ENCODE measurements around the gene DGCR2.

Gene DGCR2

DNA sequence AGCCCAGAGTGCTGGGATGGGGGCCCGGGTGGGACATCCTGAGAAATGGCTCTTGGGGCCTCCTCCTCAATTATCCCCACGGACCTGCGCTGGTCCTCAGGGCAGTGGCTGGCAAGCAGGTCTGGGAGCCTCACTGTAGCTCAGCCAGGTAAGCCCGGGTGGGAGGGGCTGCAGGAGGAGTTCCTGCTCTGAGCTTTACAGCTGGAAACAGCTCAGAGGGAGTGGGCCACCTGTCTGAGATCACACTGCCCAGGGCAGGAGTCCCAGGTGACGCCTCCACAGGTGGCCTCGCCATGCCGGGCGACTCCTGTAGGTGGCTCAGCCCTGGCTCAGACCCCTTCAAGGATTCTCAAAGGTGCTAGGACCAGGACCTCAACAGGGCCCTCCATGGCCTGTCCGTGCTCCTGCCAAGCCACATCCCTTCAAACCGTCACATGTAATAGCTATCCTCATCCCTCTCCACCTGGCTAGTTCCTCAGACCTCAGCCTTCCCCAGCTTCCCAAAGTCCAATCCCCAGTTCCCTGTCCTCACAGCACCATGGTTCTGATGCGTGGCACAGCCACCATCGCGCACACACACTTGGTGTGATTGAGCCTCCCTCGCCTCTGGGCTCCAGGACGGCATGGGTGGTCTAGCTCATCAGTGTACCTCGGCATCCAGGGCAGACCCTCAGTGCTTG is 5.3 kb upstream of the DGCR2 start:
- no peak for DNase-seq
- no peak for ATAC-seq

DNA sequence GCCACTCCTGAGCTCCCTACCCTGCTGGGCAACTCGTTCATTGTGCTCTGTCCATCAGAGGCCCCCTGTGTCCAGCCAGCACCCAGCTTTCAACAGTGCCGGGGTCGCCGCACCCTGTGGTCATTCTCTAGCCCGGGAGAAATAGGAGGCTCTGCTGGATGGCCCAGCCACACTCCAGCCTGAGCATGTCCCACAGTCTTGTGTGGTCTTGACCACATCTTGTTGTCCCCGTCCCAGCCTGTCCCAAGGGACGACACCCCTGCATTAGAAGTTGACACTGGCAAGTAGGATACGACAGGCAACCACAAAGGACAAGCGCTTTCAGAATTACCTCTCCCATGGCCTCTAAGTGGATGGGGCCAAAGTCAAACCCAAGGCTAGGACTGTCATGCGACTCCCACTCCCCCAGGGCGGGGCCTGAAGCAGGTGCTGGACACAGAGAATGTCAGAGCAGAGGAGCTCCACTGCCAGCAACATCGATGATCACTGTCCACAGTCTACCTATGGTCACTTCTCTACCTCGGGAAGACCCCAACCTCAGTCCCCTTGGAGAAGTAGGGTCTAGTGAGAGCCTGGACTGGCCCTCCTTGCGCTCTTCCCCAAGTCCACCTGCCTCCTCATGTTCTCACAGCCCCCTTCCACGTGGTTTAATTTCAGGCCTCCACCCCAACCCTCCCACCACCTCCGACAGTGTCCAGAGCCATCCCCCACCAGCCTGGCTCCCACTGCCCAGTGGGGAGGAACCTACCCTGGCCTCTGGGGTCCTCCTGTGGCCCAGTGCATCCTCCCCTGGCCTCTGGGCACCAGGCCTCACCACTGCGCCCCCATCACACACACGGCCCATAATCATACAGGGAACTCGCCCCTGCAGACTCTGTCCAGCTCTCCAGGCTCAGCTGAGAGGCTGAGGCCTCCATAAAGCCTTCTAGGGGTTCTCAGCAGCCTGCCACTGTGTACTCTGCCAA is 4.4 kb upstream of the DGCR2 start:
- ATAC-seq: no peak
- DNase-seq: no peak

DNA sequence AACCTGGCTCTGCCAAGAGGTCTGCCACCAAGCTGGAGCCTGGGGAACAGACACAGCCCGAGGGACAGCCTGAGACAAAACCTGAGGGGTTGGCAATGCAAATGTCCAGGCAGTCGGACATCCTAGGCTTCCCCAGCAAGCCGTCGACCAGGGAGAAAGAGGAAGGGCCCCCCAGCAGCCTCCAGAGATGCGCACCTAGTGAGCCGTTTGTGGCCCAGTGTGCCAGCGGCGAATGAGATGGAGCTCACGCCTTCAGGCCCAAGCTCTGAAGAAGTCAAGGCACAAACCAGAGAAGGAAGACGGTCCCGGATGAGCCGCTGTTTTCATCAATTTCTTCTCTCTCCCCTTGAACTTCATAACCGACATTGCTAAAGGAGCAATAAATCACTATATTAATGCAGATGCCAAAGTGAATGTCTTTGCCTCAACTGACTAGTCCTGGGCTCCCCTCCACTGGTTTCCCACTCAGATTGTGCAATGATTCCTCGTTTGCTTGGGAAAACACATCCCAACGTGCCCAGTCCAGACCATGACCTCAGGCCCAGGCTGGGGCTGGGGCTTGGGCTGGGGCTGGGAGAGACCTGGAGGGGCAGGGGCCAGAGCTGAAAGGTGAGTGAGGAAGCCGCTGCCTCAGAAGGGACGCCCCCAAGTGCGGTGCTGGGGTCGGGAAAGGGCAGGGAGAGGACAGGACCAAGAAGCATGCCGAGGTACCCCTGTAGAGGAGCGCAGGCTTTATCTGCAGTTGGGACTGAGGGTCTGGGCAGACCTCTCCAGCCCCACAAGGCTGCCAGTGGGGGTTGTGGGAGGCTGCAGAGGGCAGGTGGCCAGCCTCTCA is 3.5 kb upstream of the DGCR2 start:
- DNase-seq (no peak), ATAC-seq (no peak)

DNA sequence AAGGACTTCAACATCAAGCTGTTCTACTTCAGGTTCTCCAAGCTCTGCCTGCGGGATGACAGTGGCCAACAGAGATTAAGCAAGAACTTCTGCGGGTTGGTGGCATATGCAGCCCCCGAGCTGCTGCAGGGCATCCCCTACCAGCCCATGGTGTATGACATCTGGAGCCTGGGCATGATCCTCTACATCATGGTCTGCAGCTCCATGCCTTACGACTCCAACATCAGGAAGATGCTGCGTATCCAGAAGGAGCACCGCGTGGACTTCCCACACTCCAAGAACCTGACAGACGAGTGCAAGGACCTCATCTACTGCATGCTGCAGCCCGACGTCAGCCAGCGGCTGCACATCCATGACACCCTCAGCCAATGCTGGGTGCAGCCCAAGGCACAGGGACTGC is 2.8 kb upstream of the DGCR2 start:
- ATAC-seq: no peak
- DNase-seq: no peak

DNA sequence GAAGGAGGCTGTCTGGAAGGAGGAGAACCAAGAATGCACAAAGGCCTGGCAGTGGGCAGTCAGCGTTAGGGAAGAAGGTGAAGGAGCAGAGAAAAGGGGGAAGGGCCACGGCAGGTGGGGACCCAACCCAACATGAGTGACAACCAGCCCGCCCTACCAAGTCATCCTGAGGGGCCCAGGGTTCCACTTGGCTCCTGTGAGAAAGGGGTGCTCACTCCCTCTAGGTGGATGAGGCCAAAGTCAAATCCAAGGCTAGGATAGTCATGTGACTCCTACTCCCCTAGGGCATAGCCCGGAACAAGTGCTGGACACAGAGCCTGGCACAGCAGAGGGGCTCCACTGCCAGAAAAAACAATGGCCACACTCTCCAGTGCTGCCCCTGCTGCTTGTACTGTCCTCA is 2.2 kb upstream of the DGCR2 start:
- no peak for DNase-seq
- ATAC-seq: no peak

DNA sequence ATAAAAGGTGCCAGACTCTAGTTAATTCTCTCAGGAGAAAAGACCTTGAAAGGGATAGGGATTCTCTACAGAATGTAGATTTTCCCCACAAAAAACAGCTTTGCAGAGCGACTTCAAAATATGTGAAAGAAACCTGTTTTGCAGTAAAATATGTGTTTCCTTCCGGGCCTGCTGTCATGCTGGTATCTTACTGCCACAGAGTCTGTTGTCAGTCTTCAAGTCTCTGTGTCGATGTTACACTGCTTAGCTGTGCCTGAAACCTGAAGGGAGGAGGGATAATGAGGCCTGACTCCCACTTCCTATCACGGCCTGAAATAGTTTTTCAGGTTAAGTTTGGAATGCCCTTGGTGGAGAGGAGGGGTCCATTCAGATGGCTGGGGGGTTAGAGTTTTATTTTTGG is 1.7 kb upstream of the DGCR2 start:
- ATAC-seq (no peak), DNase-seq (no peak)

DNA sequence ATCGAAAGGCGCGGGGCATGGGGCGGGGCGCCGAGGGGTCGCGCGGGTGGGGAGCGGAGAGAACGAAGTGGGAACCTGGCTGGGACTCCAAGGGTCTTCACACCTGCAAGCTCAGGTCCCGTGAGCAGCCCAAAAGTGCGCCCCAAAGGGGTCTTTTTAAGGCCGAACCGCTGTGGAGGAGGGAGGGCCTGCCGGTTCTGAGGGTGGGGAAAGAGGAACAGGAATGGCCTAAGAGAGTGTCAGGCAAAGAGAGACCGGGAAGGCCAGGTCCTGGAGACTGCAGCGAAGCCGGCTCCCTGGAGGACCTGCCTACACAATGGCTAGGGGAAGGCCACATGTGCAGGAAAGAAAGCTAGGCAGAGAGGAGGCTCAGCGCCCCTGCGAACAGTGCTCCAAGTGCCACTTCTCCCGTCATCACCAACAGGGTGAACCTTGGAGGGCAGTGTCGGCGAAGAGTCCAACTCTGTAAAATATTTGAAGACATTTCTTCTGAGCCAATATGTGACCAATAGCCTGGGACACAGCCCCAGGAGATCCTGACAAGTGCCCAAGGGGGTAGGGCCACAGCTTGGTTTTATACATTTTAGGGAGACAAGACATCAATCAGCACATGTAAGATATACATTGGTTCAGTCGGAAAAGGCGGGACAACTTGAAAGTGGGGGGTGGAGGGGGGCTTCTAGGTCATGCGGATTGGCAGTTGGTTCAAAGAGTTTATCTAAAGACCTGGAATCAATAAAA is 710 bp upstream of the DGCR2 start:
- ATAC-seq: no peak
- DNase-seq: no peak

DNA sequence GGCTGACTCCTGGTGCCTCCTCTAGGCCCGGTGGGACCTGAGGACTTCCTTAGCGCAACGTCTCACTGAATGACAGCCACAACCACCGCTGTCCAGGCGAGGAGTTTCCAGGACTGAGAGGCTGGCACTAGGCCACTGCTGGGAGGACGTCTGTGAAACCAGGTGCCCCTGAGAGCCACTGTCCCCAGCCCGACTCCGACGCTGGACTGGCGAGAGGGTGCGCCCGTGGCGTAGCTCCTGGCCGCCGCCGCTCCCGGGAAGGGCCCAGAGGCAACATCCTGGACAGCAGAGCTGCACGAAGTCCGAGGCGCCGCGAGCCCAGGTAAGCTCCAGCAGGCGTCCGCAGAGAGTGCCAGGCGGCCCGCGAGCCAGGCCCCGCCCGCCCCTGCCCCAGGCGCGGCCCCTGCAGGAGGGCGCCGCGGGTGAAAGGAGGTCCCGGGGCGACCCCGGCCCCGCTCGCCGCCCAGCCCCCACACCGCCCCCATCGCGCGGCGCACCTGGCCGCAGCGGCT is 525 bp downstream of the DGCR2 start:
- DNase-seq: peak; percentile 44
- ATAC-seq: peak; percentile 9

DNA sequence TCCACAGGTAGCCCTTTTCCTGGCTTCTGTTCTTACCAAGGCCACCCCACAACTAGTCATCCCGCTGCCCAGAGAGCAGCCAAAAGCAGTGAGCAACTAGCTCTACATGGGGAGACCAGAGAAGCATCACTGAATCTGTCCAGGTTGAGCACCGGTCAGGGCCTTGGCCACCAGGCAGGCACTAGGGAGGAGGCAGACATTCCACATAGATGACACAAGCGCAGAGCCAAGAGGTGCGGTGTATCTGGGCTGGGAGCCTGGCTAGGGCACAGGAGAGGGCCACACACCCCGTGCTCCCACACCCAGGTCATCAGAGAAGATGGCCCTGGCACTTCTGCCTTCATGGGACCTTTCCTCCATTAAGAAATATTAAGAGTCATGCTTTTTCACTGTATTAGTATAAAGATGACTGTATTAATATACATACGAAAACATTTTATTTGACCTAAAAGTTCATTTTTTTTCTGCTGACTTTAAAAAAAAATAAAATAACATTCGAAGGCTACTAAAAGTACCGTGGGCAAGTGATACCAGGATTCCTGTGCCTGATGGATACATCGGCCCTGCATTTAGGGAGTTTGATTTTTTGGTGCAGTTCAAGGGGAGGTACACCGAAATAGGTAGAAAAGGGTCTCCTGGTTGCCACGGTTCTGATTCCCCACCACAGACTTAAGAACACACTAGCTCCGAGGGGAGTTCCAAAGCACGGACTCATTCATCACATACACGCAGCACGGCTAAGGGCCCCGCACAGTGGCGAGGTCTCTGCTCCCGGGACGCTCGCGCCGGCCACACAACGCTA is 1.2 kb downstream of the DGCR2 start:
- peak; percentile 11 for ATAC-seq
- DNase-seq: no peak

DNA sequence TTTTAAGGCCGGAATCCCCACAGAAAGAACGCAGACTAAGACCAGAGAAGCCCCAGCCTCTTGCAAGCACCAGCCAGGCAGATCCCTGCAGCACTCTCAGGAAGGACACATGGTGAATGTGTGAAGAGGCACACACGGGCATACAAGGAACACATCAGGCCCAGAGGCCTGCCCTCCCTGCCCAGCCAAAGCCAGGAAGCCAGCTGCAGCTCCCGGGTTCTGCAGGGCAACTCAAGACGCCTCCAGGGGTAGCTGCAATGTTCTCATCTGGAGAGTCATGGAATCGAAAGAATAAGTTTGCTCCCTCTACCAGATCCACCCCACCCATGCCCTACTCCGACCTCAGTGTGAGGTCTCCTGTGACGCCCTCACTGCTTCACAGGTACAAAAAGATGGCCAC is 2.3 kb downstream of the DGCR2 start:
- ATAC-seq (no peak), DNase-seq (no peak)

DNA sequence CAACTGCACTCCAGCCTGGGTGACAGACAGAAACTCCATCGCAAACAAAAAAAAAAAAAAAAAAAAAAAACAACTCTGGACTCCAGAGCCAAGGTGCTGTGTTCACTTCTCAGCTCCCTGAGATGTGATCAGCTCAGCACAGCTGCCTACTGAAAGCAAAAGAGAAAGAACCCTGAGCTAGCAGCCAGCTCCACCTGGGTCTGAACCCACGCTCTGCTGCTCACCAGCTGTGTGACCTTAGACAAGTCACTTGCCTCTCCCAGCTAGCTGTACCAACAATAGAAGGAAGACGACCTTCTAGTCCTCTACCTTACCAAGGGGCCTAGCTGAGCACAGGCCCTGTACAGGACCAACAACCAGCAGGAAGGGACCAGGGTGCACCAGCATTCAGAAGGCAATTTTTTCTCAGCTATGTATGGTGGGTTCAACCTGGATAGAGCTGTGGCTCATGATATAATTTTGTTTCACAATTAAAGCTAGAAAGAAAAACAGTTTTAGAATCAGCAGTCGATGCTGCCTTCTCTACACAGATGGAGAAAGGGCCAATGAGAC is 3.8 kb downstream of the DGCR2 start:
- no peak for ATAC-seq
- no peak for DNase-seq

DNA sequence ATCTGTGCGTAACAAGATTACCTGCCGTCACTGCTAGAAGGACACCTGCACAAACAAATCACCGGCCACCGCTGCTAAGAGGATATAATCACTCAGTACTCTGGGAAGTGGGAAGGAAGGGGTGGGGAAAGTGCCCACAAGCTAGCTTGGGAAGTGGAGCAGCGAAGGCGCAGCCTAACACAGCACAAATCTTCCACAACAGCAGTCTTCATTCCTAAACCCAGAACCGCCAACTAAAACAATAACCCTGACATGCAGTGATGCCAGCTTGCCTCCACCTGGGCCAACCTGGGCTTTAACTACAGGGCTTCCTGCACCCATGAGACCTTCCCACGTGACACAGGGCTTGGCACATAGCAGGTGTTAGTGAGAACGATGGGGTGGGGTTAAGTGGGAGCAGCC is 5.1 kb downstream of the DGCR2 start:
- DNase-seq (no peak), ATAC-seq (no peak)

DNA sequence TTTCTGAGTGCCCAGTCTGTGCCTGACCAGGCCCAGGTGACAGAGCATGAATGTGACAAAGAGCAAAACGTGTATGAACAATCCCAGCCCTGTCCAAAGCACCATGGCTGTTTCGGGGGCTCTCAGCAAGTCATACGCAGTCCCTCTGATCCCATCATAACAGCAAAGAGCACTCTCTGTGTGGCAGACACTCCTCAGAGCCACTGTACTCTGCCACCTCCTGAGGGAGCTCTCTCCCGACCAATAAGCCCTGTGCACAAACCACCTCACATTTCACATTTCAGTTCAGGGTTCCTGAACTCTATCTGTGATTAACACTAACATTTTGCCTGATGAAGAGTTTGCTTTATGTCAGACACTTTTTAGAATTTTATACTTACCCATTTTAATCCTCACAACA is 6.6 kb downstream of the DGCR2 start:
- DNase-seq (no peak), ATAC-seq (no peak)

DNA sequence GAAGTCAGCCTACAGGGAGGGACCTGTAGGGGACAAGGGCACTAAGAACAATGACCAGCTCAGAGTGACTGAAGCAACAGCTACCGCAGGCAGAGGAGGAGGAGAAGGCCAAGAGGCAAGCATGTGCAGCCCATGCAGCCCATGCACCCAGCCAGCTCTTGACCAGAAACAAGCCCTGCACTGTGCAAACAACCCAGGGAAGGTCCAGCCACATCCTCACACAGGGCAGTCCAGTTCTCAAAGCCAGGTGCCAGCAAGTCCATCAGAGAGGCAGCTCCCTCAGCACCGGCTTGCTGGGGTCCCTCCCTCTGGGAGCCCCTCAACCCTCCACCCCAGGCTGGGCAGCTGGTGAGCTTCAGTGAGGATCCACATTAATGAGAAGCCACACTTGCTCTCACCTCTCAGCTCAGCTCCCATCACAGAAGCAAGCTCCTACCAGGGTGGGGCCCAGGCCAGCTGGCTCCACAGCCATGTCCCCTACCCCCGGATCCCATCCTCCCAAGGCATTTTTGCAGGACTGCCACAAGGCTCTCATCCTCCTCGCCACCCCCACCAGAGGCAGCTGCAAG is 7.1 kb downstream of the DGCR2 start:
- ATAC-seq: no peak

DNA sequence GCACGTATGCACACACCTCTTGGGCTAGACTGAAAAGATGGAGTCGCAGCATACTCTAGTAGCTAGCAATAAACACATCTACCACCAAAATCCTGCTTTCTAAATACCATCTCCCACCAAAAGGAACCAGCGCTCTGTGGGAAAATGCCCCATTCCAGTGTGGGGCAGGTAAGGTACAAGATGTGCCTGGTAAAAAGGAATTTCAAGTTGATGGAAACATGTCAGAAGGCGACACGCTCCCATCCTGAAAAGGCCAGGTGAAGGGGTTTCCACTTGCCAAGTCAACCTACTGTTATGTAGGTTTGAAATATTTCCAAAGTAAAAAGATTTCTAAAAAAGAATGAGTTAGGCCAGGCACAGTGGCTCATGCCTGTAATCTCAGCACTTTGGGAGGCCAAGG is 8.8 kb downstream of the DGCR2 start:
- ATAC-seq (no peak), DNase-seq (no peak)

More for the DNA sequence above, 7.1 kb downstream of the DGCR2 start:
- DNase-seq: no peak

DNA sequence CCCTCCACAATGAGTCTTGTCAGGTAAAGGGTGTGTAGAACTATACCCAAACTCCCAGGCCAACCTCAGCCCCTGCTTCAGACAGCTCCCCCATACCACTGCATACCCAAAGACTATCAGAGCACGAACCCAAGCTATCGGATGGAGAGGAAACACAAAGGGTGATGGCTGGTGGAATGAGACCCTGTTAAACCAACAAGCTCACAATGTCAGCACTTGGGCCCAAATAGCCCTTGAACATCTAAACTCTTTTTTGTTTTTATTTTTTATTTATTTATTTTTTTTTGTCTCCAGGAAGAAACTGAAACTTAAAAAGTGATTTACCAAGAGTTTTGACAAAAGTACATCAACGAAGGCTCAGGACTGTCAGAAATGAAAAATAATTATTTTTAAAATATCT is 10.6 kb downstream of the DGCR2 start:
- DNase-seq (no peak), ATAC-seq (no peak)

DNA sequence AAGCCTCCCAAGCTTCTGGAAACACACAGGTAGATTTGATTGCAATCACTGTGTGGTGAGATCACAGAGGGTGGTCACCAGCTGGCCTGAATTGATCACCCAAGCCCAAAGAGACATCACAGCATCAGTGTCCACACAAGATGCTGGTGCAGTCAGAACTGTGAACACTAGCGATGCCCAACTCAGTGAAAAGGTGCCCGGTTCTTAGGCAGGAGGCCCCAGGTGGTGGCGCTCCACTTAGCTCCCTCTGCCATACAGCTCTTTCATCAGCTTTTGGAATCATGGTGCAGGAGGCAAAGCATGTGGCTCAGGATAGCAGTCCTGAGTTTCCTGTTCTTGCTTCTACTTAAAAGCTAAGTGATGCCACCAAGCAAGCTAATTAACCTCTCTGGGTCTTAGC is 11.1 kb downstream of the DGCR2 start:
- no peak for DNase-seq
- no peak for ATAC-seq

DNA sequence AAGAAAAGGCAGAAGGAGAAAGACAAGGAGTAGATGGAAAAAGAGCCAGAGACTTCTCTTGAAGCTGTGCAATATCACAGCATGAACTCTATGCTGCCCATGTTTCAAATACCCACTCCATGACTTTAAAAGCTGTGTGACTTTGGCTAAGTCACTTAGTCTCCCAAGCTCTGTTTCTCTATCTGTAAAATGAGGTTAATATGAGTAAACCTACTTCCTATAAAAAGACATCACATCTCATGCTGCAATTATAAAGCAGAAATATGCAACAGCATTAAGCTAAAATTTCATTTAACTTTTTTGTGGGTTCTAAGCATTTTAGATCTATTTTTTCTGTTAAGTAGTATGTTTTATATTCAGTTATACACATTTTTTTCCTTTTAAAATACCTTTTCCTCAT is 11.6 kb downstream of the DGCR2 start:
- no peak for DNase-seq
- no peak for ATAC-seq

DNA sequence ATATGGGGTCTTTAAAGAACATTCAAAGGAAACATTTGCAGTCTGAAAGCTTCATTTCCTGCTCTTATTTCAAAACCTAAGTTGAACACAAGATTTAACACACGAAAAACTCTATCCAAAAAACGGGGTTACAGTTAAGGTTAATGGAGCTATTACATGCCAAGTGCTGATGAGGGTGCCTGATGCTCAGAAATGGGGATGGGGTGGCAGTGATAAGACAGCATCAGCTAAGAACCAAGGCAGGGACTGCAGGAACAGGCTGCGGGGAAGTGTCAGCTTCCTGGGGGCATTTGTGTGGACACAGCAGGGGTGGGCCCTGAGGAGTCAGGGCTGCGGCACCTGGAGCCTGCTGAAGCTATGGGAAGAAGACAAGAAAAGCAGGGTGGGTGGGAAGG is 12.2 kb downstream of the DGCR2 start:
- ATAC-seq (no peak), DNase-seq (no peak)

All from stimulated activated naive CD8-positive, alpha-beta T cell treated with anti-CD3 and anti-CD28 coated beads, Interleukin-15, Interleukin-2, amounts not matched to agents 100 U/mL and 50 U/mL, for 24 hours (primary cell).